ENCODE measurements around the gene TBX4.

Gene TBX4

DNA sequence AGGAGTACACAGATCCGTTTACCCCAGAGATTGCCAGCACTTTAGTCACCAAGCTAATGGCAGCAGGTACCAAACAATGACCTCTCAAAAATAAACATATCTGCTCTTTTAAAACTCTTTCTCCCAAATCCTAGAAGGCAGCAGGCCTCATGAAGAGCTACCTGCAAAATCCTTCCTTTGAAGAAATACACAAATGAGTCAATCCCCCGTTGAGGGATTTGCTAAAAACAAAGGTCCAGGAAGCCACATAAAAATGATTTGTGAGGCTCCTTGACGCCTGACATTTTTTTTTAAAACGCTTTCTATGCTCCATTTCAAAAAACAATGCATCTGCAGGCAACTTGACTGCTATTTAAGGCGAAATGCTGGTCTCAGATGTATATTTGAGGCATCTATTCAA lies 80.6 kb downstream of the TBX4 start:
- H3K4me3 ChIP-seq (ENCODE audit: low read depth, low read length), result no peak overlapping the region
- ChIA-PET CTCF (interaction anchor here (0.5 kb wide), 1 partner anchor 101 kb away, joined by 3 read pairs; no protein-coding TSS in a partner anchor), POLR2A (no interaction called here)
- no peak for DNase-seq (ENCODE audit: low read depth, low spot score)
- TF ChIP-seq, protein P1, sequence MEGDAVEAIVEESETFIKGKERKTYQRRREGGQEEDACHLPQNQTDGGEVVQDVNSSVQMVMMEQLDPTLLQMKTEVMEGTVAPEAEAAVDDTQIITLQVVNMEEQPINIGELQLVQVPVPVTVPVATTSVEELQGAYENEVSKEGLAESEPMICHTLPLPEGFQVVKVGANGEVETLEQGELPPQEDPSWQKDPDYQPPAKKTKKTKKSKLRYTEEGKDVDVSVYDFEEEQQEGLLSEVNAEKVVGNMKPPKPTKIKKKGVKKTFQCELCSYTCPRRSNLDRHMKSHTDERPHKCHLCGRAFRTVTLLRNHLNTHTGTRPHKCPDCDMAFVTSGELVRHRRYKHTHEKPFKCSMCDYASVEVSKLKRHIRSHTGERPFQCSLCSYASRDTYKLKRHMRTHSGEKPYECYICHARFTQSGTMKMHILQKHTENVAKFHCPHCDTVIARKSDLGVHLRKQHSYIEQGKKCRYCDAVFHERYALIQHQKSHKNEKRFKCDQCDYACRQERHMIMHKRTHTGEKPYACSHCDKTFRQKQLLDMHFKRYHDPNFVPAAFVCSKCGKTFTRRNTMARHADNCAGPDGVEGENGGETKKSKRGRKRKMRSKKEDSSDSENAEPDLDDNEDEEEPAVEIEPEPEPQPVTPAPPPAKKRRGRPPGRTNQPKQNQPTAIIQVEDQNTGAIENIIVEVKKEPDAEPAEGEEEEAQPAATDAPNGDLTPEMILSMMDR (IDR thresholded peaks at IDR 0.05; ENCODE audit: insufficient read depth, low read length, missing control alignments), result no peak

DNA sequence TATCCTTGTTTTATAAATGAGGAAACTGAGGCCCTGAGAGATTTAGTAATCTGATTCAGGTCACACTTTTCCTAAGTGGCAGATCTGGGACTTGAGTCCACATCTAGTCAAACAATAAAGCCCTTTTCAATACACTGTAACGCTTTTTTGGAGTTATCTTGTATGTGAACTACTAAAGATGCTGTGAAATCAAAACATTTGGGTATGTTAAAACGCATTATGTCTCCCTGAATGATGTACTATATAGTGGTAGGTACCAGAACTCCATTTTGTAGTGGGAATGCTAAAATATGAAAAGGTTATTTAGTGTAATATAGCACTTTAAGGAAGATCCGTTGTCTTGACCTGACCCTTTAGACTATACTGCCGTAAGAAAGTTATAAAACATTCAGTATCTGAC lies 81.6 kb downstream of the TBX4 start:
- DNase-seq (ENCODE audit: low read depth, low spot score), result no peak
- ChIA-PET CTCF (interaction anchor here (1.0 to 1.5 kb wide), 3 partner anchors 15 to 122 kb away, joined by 3 to 6 read pairs (median 4); no protein-coding TSS in a partner anchor), POLR2A (no interaction called here)
- no peak overlapping the region for H3K4me3 ChIP-seq (ENCODE audit: low read depth, low read length)
- TF ChIP-seq, protein P1 (IDR thresholded peaks at IDR 0.05; ENCODE audit: insufficient read depth, low read length, missing control alignments), result no peak

DNA sequence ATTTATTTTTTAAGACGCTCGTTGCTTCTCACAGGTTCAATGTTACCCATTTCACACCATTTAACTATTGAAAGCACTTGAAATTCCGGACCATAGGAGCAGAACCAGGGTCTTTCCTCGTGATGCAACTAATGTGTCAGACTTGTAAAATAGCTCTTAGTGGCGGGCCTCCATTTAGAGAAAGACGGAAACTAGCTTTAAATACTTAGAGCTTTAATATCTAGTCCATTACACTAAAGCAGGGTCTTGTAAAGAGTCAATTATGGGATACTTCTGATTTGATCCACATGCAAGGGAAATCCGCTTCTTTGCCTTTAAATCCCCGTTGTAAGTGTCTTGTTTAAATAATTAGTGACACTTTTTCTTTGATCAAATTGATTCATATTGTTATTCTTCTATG lies 82.2 kb downstream of the TBX4 start:
- ChIA-PET CTCF (interaction anchor here (0.8 to 1.5 kb wide), 4 partner anchors 15 to 122 kb away, joined by 3 to 6 read pairs (median 4); no protein-coding TSS in a partner anchor), POLR2A (no interaction called here)
- no peak overlapping the region for H3K4me3 ChIP-seq (ENCODE audit: low read depth, low read length)
- no peak for DNase-seq (ENCODE audit: low read depth, low spot score)
- TF ChIP-seq, protein P1 (IDR thresholded peaks at IDR 0.05; ENCODE audit: insufficient read depth, low read length, missing control alignments), result no peak
